Loucy (cell line): ENCODE results near the gene SNRPN.

ENCODE experiments used
- CTCF ChIP-seq: fragments of 200-600 bp; sonication (generic); conservative IDR thresholded peaks from 2 replicates; pipeline ENCODE4 v1.5.1; 2014; ENCODE audit warnings: mild to moderate bottlenecking, antibody characterized with exemption, low read length
- EZH2phosphoT487 ChIP-seq: fragments of 200-600 bp; IDR thresholded peaks from 2 replicates; pipeline ENCODE4 v1.6.1; 2018; ENCODE audit warnings: antibody characterized with exemption, mild to moderate bottlenecking, moderate library complexity, borderline replicate concordance

GRCh38 chr15:24986653-24987052 lies 31.9 kb downstream of the SNRPN start:
- TF ChIP-seq CTCF = no peak
- TF ChIP-seq EZH2phosphoT487 = no peak
